K562 (cell line): Measurements from ENCODE around the gene FOXRED2. TPM values are rescaled to one million over a fixed set of nuclear protein-coding genes. Genes with fewer than 3 reads are reported as not detected.
"Not testable (repeated sequence)": the region's sequence is repeated elsewhere in the genome, so short reads cannot be mapped to it uniquely, and the experiment has no call there.

ENCODE experiments used
- ATAC-seq: fragments of 200-7000 bp; cut with Tn5 transposase; 3 replicates; pipeline ENCODE4 v1.9.1; 2020; ENCODE audit warnings: moderate library complexity
- BruUV-seq: library from RNA; stranded (reverse); fragments of 400-500 nt; replicated peaks from 2 replicates; lab custom pipeline; 2021; lab: Mats Ljungman, UMichigan
- CTCF ChIA-PET: fragments of 300-600 bp; formaldehyde crosslinking; extraction: SDS; loops from one replicate; lab custom pipeline; 2021; ENCODE audit warnings: low intra/inter-chr PET ratio; lab: Yijun Ruan, JAX
- POLR2A ChIA-PET: fragments of 300-600, 350-650 bp; sonication (Branson Sonifier 250); formaldehyde crosslinking; extraction: SDS; loops from one replicate; lab custom pipeline; 2021; ENCODE audit warnings: antibody characterized with exemption, inconsistent platforms; lab: Yijun Ruan, JAX
- DNase-seq, 4 experiments: peaks; one replicate each; pipeline versions ENCODE4 v3.0.0 to v3.0.0-alpha.2; 2011 to 2018; ENCODE audit warnings: low spot score in 3 of 4, mixed read lengths in 3 of 4; ENCODE audit errors: extremely low read depth in 1 of 4
- FAIRE-seq: peaks from 2 replicates; lab custom pipeline; 2011; peaks lifted over from hg19 to GRCh38; lab: Jason Lieb, UNC
- H2AFZ ChIP-seq: 2 replicates; pipeline ENCODE4 v1.6.0; 2011; ENCODE audit warnings: low read depth, low read length, control low read depth, inconsistent platforms
- H3K27ac ChIP-seq: fragments of 200-600 bp; 3 replicates; pipeline ENCODE4 v1.8.0; 2011; ENCODE audit warnings: low read depth, mild to moderate bottlenecking, control low read depth, inconsistent platforms, low read length, moderate library complexity, mixed read lengths; ENCODE audit errors: extremely low read depth
- H3K27me3 ChIP-seq, 2 experiments: fragments of 300-600 bp in 1 of 2; 2 replicates in 1 of 2; 3 replicates in 1 of 2; pipeline versions ENCODE4 v1.6.0 to v1.8.0; 2011; ENCODE audit warnings: inconsistent platforms in 2 of 2, low read length in 2 of 2, mild to moderate bottlenecking in 1 of 2, mixed read lengths in 1 of 2, moderate library complexity in 1 of 2; ENCODE audit not compliant: control insufficient read depth in 2 of 2, insufficient read depth in 2 of 2
- H3K36me3 ChIP-seq: fragments of 300-600 bp; 3 replicates; pipeline ENCODE4 v1.8.0; 2011; ENCODE audit warnings: mild to moderate bottlenecking, low read length, inconsistent platforms; ENCODE audit not compliant: control insufficient read depth, insufficient read depth
- H3K4me1 ChIP-seq, 2 experiments: fragments of 200-600 bp in 1 of 2; replicated peaks in 1 of 2; 2 replicates in 1 of 2; 3 replicates in 1 of 2; pipeline versions ENCODE4 v1.5.1 to v1.8.0; 2011; ENCODE audit warnings: inconsistent platforms in 2 of 2, low read length in 2 of 2, mild to moderate bottlenecking in 1 of 2, mixed read lengths in 1 of 2, moderate library complexity in 1 of 2; ENCODE audit not compliant: control insufficient read depth in 2 of 2, insufficient read depth in 2 of 2
- H3K4me2 ChIP-seq: 2 replicates; pipeline ENCODE4 v1.6.1; 2011; ENCODE audit warnings: low read length, control low read depth, inconsistent platforms, mixed read lengths; ENCODE audit not compliant: insufficient read depth
- H3K4me3 ChIP-seq: fragments of 200-600 bp; sonication (generic), shearing (Covaris generic); 2 replicates; pipeline ENCODE4 v1.5.1; 2016; ENCODE audit warnings: control low read depth, inconsistent platforms
- H3K79me2 ChIP-seq: fragments of 200-600 bp; 3 replicates; pipeline ENCODE4 v1.8.0; 2011; ENCODE audit warnings: low read length, inconsistent platforms; ENCODE audit not compliant: control insufficient read depth, insufficient read depth
- H3K9ac ChIP-seq, 2 experiments: 2 replicates each; pipeline versions ENCODE4 v1.6.0 to v1.6.1; 2011; ENCODE audit warnings: low read depth in 2 of 2, low read length in 2 of 2, control low read depth in 1 of 2, inconsistent platforms in 1 of 2, mild to moderate bottlenecking in 1 of 2, mixed read lengths in 1 of 2; ENCODE audit not compliant: insufficient read depth in 1 of 2
- H3K9me1 ChIP-seq: one replicate; pipeline ENCODE4 v1.6.0; 2011; ENCODE audit warnings: inconsistent platforms, mild to moderate bottlenecking, low read length, moderate library complexity; ENCODE audit not compliant: control insufficient read depth, insufficient read depth
- H3K9me3 ChIP-seq: replicated peaks from 2 replicates; pipeline ENCODE4 v1.5.1; 2011; ENCODE audit warnings: low read depth, low read length, inconsistent platforms; ENCODE audit not compliant: control insufficient read depth, insufficient read depth
- H4K20me1 ChIP-seq: replicated peaks from 2 replicates; pipeline ENCODE4 v1.6.1; 2011; ENCODE audit warnings: low read length, inconsistent platforms, mixed read lengths; ENCODE audit not compliant: control insufficient read depth, insufficient read depth
- HOXB6 ChIP-seq: fragments of 250-450 bp; sonication (Bioruptor Pico); IDR thresholded peaks from 2 replicates; pipeline ENCODE4 v1.5.1; 2022; ENCODE audit warnings: mild to moderate bottlenecking, borderline replicate concordance
- SUPT5H ChIP-seq: fragments of 450-650 bp; IDR thresholded peaks from 2 replicates; pipeline ENCODE4 v1.6.1; 2016
- WGBS: fragments of 100-300 bp; shearing (Covaris generic); methylation state at CpG from one replicate; pipeline ENCODE4 v1.1.6; 2016; ENCODE audit warnings: low coverage, mixed read lengths; ENCODE audit not compliant: insufficient coverage; ENCODE audit errors: missing lambda C conversion rate; 5-methylcytosine and 5-hydroxymethylcytosine counted together
- in situ Hi-C: fragments of 300-500 bp; cut with MboI; formaldehyde crosslinking; loops from 4 replicates; pipeline ENCODE4 v1.15.0; 2018; ENCODE audit warnings: inconsistent platforms, mixed read lengths
- intact Hi-C: fragments of 100-400 bp; cut with micrococcal nuclease; formaldehyde crosslinking; loops from 2 replicates; pipeline ENCODE4 v1.14.2; 2022
- polyA plus RNA-seq, 8 experiments: library from polyadenylated mRNA; depleted of rRNA in 4 of 8; stranded (reverse) in 5 of 8; unstranded in 3 of 8; fragments of >200 nt; fragmentation: Nextera tagmentation in 2 of 8; fragmentation: Illumina TruSeq in 1 of 8; extraction: Ambion mirVana in 2 of 8; extraction: Trizol in 1 of 8; gene quantifications; 2 replicates each; pipeline versions ENCODE4 v1.2.1 to v1.2.3, GENCODE V29; 2011 to 2014; ENCODE audit warnings: inconsistent platforms in 1 of 8, missing spikeins in 1 of 8
- total RNA-seq, 7 experiments: library from RNA; depleted of rRNA in 6 of 7; stranded (reverse); fragments of >200 nt in 6 of 7; fragmentation: Illumina TruSeq in 2 of 7; extraction: Trizol in 2 of 7; gene quantifications; 2 replicates each; pipeline versions ENCODE4 v1.2.1 to v1.2.3, GENCODE V29; 2011 to 2021; ENCODE audit warnings: low replicate concordance in 1 of 7
- TF ChIP-seq, protein P1 (sequence below): fragments of 450-650 bp; IDR thresholded peaks from one replicate; pipeline ENCODE4 v1.6.1; 2018; ENCODE audit warnings: mild to moderate bottlenecking, moderate library complexity; ENCODE audit not compliant: partially characterized antibody

The FOXRED2 gene
- total and polyA plus RNA-seq, 9 of the 15 experiments (the other 6 are each of a cell fraction or from before 2014, with no cell fraction given) = 2.8 to 48.4 (median 7.8) TPM

DNA sequence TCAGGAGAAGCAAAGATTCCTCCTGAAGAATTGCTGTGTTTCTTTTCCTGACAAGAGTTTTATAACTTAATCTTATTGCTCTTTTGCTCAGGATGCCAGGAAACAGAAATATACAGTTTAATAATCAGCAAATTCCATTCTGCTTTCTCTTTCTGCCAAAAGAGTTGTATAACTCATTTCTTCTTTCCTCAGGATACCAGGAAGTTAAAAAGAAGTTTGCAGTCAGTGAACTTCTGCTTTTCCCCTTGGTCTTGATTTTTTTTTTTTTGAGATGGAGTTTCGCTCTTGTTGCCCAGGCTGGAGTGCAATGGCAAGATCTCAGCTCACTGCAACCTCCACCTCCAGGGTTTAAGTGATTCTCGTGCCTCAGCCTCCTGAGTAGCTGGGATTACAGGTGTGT, 13.1 kb upstream of the FOXRED2 start:
- DNase-seq, H4K20me1 ChIP-seq, CTCF ChIA-PET, H3K27ac ChIP-seq, H3K4me2 ChIP-seq, H3K79me2 ChIP-seq, H3K4me1 ChIP-seq, H3K4me3 ChIP-seq, H3K9me3 ChIP-seq, intact Hi-C loops, H2AFZ ChIP-seq, BruUV-seq, in situ Hi-C loops, H3K27me3 ChIP-seq, H3K9me1 ChIP-seq, H3K9ac ChIP-seq, ATAC-seq, FAIRE-seq: not testable (repeated sequence)
- POLR2A ChIA-PET = interaction anchor here (0.6 to 2.8 kb wide), 5 partner anchors 8 to 239 kb away, joined by 3 to 13 read pairs (median 8); partner anchors contain the start of genes EIF3D and FOXRED2
- 92% methylated on average over 2 of the region's 2 CpGs for WGBS
- H3K36me3 ChIP-seq = peaks cover 97% of the 10 kb centered on the region
- TF ChIP-seq SUPT5H = peak; percentile 10; the same call in 1 of the 2 replicates

DNA sequence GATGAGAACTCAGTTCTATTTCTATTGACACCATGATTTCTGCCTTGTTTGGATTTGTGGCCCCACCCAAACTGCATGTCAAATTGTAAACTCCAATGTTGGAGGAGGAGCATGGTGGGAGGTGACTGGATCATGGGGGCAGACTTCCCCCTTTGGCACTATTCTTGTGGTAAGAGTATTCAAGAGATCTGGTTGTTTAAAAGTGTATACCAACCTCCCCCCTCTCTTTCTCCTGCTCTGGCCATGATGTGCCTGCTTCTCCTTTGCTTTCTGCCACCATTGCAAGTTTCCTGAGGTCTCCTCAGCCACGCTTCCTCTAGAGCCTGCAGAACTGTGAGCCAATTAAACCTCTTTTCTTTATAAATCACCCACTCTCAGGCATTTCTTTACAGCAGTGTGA, 7.9 kb upstream of the FOXRED2 start:
- BruUV-seq = no TSS peak
- H3K36me3 ChIP-seq = peaks cover 90% of the 10 kb centered on the region
- no peaks in the 10 kb centered on the region for H3K79me2 ChIP-seq
- ATAC-seq (no peak), DNase-seq (no peak), FAIRE-seq (no peak)
- no peak overlapping the region for H3K4me3 ChIP-seq
- H3K9me3 ChIP-seq = no peaks in the 10 kb centered on the region
- H3K4me1 ChIP-seq = no peaks in the 10 kb centered on the region
- H3K27ac ChIP-seq = no peak overlapping the region
- H3K9ac ChIP-seq = no peak overlapping the region
- CTCF ChIA-PET = no interaction called here
- no peaks in the 10 kb centered on the region for H3K9me1 ChIP-seq
- in situ Hi-C loops (no loop called here), intact Hi-C loops (no loop called here)
- TF ChIP-seq, protein P1, sequence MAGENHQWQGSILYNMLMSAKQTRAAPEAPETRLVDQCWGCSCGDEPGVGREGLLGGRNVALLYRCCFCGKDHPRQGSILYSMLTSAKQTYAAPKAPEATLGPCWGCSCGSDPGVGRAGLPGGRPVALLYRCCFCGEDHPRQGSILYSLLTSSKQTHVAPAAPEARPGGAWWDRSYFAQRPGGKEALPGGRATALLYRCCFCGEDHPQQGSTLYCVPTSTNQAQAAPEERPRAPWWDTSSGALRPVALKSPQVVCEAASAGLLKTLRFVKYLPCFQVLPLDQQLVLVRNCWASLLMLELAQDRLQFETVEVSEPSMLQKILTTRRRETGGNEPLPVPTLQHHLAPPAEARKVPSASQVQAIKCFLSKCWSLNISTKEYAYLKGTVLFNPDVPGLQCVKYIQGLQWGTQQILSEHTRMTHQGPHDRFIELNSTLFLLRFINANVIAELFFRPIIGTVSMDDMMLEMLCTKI = no peak
- TF ChIP-seq HOXB6 = no peak
- no peaks in the 10 kb centered on the region for H4K20me1 ChIP-seq
- 100% methylated on average over 1 of the region's 1 CpG for WGBS
- POLR2A ChIA-PET = interaction anchor here (0.8 to 1.2 kb wide), 2 partner anchors 9 to 15 kb away, joined by 3 to 7 read pairs; partner anchors contain the start of gene EIF3D
- H2AFZ ChIP-seq = no peak overlapping the region
- H3K27me3 ChIP-seq = no peaks in the 10 kb centered on the region
- H3K4me2 ChIP-seq = no peak overlapping the region
